HL-60 (cell line): ENCODE results near the gene ABO.
"Not testable (repeated sequence)": the region's sequence is repeated elsewhere in the genome, so short reads cannot be mapped to it uniquely, and the experiment has no call there.

Experiments
- DNase-seq, 2 experiments: peaks; one replicate each; pipeline ENCODE4 v3.0.0-alpha.2; 2010 to 2020; ENCODE audit warnings: low read depth in 1 of 2, low spot score in 1 of 2
- H3K27ac ChIP-seq: fragments of 250-450 bp; sonication (Bioruptor Pico); replicated peaks from 2 replicates; pipeline ENCODE4 v1.5.1; 2020; ENCODE audit warnings: mild to moderate bottlenecking, moderate library complexity
- H3K27me3 ChIP-seq: fragments of 250-450 bp; sonication (Bioruptor Pico); 2 replicates; pipeline ENCODE4 v1.5.1; 2021; ENCODE audit warnings: mild to moderate bottlenecking, moderate library complexity; ENCODE audit not compliant: insufficient read depth, poor library complexity, severe bottlenecking
- H3K4me3 ChIP-seq: replicated peaks from 2 replicates; pipeline ENCODE4 v1.5.1; 2011; ENCODE audit warnings: mild to moderate bottlenecking, control low read depth, low read length; ENCODE audit not compliant: insufficient read depth
- GABPA ChIP-seq: IDR thresholded peaks from 2 replicates; pipeline ENCODE4 v1.6.1; 2012; ENCODE audit warnings: low read depth
- POLR2AphosphoS5 ChIP-seq: IDR thresholded peaks from 2 replicates; pipeline ENCODE4 v1.6.1; 2012; ENCODE audit warnings: low read depth
- SPI1 ChIP-seq: IDR thresholded peaks from 2 replicates; pipeline ENCODE4 v1.6.1; 2012; ENCODE audit warnings: low read depth, mild to moderate bottlenecking, borderline replicate concordance
- TF ChIP-seq, protein P1 (sequence below): IDR thresholded peaks from 2 replicates; pipeline ENCODE4 v1.6.1; 2012; ENCODE audit warnings: low read depth; ENCODE audit not compliant: insufficient replicate concordance
- TF ChIP-seq, protein P2 (sequence below): IDR thresholded peaks from one replicate; pipeline ENCODE4 v1.5.1; 2011; ENCODE audit warnings: low read length, control low read depth, inconsistent platforms; ENCODE audit not compliant: insufficient read depth

The ABO gene

DNA sequence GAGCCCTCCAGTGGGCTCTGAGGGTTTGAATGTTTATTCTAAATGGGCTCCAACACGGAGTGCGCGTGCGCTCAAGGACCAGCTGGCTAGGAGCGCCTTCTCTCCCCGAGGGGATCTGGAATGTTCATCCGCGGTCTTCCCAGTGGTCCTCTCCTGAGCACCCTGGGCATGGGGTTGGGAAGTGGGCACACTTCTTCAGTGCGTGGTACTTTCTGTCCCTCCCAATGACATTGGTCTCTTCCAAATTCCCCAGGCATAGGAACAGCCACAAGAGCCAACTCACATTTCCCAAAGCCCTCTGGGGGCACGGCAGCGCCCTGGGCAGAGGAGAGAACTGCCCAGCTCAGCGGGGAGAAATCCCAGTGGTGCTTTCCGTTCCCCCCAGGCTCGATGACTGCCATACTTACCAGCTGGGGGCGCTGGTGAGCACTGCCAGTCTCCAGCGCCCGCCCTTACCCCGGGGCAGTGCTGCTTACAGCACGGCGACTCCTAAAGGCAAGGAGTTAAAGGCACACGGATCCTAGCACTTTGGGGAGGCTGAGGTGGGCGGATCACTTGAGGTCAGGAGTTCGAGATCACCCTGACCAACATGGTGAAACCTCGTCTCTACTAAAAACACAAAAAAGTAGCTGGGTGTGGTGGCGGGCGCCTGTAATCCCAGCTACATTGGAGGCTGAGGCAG lies 36.0 kb downstream of the ABO start:
- peak; percentile 6 to 40 for DNase-seq
- H3K27me3 ChIP-seq = peaks cover 18% of the 10 kb centered on the region
- no peak overlapping the region for H3K27ac ChIP-seq
- no peak for TF ChIP-seq SPI1
- TF ChIP-seq POLR2AphosphoS5 = no peak
- TF ChIP-seq, protein P1, sequence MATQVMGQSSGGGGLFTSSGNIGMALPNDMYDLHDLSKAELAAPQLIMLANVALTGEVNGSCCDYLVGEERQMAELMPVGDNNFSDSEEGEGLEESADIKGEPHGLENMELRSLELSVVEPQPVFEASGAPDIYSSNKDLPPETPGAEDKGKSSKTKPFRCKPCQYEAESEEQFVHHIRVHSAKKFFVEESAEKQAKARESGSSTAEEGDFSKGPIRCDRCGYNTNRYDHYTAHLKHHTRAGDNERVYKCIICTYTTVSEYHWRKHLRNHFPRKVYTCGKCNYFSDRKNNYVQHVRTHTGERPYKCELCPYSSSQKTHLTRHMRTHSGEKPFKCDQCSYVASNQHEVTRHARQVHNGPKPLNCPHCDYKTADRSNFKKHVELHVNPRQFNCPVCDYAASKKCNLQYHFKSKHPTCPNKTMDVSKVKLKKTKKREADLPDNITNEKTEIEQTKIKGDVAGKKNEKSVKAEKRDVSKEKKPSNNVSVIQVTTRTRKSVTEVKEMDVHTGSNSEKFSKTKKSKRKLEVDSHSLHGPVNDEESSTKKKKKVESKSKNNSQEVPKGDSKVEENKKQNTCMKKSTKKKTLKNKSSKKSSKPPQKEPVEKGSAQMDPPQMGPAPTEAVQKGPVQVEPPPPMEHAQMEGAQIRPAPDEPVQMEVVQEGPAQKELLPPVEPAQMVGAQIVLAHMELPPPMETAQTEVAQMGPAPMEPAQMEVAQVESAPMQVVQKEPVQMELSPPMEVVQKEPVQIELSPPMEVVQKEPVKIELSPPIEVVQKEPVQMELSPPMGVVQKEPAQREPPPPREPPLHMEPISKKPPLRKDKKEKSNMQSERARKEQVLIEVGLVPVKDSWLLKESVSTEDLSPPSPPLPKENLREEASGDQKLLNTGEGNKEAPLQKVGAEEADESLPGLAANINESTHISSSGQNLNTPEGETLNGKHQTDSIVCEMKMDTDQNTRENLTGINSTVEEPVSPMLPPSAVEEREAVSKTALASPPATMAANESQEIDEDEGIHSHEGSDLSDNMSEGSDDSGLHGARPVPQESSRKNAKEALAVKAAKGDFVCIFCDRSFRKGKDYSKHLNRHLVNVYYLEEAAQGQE = no peak
- TF ChIP-seq, protein P2, sequence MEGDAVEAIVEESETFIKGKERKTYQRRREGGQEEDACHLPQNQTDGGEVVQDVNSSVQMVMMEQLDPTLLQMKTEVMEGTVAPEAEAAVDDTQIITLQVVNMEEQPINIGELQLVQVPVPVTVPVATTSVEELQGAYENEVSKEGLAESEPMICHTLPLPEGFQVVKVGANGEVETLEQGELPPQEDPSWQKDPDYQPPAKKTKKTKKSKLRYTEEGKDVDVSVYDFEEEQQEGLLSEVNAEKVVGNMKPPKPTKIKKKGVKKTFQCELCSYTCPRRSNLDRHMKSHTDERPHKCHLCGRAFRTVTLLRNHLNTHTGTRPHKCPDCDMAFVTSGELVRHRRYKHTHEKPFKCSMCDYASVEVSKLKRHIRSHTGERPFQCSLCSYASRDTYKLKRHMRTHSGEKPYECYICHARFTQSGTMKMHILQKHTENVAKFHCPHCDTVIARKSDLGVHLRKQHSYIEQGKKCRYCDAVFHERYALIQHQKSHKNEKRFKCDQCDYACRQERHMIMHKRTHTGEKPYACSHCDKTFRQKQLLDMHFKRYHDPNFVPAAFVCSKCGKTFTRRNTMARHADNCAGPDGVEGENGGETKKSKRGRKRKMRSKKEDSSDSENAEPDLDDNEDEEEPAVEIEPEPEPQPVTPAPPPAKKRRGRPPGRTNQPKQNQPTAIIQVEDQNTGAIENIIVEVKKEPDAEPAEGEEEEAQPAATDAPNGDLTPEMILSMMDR = peak; percentile 50
- no peak for TF ChIP-seq GABPA
- no peak overlapping the region for H3K4me3 ChIP-seq

DNA sequence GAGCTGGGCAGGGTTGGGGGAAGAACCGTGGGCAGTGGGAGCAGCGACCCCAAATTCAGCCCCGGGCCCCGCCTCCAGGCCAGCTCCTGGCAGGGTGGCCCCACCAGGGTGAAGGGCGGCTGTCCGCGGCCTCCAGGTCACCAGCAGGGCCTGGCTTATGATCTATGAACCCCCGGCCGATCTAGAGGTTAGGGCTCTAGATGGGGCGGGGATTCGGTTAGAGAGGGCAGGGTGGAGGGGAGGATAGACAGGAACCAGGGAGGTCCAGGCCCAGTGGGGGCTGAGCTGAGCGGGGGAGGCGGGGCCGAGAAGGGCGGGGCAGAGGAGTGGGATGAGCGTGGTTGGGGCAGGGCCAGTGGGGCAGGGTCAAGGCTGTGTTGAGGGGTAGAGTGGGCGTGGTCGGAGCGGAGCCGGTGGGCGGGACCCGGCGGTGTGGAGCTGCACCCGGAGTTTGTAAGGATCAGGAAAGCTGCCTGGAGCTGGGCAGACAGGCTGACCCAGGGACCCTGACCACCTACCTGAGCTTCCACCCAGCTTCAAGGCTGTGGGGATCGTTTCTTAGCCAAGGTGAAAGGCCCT lies 36.6 kb downstream of the ABO start:
- no peak overlapping the region for H3K4me3 ChIP-seq
- DNase-seq = no peak
- peaks cover 13% of the 10 kb centered on the region for H3K27me3 ChIP-seq
- no peak overlapping the region for H3K27ac ChIP-seq
- TF ChIP-seq, protein P1 = no peak
- TF ChIP-seq GABPA (no peak), POLR2AphosphoS5 (no peak), SPI1 (no peak)
- TF ChIP-seq, protein P2 = no peak

- TF ChIP-seq, protein P1 = no peak
- TF ChIP-seq GABPA (no peak), POLR2AphosphoS5 (no peak), SPI1 (no peak)
- TF ChIP-seq, protein P2 = no peak
- no peak for DNase-seq
- no peak overlapping the region for H3K27ac ChIP-seq
- H3K4me3 ChIP-seq = no peak overlapping the region
- H3K27me3 ChIP-seq = peaks cover 13% of the 10 kb centered on the region
These were observed 37.8 kb downstream of the ABO start for GRCh38 chr9:133237035-133237731.

DNA sequence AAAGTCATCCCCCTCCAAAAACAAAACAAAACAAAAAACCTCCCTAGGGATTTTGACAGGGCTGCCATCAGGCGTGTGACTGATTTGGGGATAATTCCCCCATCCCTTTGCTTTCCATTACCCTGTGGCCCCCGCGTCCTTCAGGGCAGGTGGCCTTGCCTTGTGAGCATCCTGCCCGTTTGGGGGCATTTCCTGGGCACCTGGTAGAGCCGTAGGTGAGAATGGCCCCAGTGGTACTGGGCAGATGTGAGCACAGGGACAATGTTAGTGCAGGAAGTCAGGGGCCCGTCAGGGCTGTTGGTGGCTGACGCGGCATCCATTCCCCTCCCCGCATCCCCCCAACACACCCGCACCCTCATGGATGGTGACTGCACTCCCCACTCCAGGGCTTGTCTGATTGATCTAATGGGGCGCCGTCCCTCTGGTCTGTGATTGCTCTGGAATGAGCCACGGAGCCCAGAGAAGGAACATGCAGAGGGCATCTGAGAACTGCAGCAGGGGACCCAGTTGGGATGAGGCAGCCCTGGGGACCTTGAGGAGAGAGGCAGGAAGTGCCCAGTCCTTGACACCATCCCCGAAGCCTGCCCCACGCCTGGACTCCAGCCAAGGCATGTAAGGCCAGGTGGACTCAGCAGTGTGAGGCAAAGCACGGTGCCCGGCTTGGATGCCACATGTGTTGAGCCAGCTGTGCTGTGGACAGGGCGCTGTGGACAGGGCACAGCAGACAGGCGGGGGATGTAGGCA lies 38.5 kb downstream of the ABO start:
- H3K27me3 ChIP-seq = peaks cover 13% of the 10 kb centered on the region
- not testable (repeated sequence) for DNase-seq, H3K27ac ChIP-seq, H3K4me3 ChIP-seq
